ENCODE data around the gene CCDC14.
A peak's percentile ranks its signal among the peaks of the same experiment; 100 is the strongest.
"Not testable (repeated sequence)": the region's sequence is repeated elsewhere in the genome, so short reads cannot be mapped to it uniquely, and the experiment has no call there.

Gene CCDC14, protein sequence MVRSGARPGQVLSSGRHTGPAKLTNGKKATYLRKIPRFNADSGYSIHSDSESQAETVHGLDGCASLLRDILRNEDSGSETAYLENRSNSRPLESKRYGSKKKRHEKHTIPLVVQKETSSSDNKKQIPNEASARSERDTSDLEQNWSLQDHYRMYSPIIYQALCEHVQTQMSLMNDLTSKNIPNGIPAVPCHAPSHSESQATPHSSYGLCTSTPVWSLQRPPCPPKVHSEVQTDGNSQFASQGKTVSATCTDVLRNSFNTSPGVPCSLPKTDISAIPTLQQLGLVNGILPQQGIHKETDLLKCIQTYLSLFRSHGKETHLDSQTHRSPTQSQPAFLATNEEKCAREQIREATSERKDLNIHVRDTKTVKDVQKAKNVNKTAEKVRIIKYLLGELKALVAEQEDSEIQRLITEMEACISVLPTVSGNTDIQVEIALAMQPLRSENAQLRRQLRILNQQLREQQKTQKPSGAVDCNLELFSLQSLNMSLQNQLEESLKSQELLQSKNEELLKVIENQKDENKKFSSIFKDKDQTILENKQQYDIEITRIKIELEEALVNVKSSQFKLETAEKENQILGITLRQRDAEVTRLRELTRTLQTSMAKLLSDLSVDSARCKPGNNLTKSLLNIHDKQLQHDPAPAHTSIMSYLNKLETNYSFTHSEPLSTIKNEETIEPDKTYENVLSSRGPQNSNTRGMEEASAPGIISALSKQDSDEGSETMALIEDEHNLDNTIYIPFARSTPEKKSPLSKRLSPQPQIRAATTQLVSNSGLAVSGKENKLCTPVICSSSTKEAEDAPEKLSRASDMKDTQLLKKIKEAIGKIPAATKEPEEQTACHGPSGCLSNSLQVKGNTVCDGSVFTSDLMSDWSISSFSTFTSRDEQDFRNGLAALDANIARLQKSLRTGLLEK

DNA sequence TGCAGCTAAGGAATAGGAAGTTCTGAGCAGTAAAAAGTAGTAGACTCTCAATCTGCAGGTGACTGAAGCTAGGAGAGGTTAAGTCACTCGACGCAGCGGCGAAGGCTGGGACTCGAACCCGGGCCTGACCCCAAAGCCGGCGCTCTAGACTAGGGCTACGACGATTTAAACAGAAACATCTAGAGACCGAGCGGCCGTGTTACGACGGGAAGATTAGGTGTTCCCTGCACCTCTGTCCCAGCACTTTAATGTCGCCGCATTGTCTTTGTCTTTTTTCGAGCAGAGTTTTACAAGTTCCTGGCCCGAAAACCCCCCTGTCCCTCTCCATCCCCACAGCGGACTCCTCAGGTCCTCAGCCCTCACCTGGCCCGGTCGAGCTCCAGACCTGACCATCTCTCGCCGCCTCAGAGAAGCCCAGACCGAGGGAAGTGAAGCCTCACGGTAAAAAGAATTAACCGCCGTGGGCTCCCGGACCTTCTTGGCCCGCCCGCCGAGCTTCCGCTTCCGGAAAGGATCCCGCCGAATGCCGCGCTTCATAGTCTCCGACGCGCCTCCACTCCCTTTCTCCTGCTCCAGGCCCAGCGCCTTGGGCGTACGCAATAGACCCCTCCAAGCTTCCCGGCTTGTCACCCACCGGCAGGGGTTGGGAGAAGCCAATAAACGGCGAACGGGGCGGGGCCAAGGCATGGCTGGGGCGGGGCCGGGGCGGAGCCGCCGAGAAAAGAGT lies at the start of gene CCDC14:
TSS of gene CCDC14 (minus strand) at position 449 of the 727 bp plus-strand sequence. CDS start at position 393, 56 bp downstream.
- peak; percentile 87 for FAIRE-seq
- peak; percentile 48 for DNase-seq (ENCODE audit: extremely low spot score, insufficient read length, low read depth)

DNA sequence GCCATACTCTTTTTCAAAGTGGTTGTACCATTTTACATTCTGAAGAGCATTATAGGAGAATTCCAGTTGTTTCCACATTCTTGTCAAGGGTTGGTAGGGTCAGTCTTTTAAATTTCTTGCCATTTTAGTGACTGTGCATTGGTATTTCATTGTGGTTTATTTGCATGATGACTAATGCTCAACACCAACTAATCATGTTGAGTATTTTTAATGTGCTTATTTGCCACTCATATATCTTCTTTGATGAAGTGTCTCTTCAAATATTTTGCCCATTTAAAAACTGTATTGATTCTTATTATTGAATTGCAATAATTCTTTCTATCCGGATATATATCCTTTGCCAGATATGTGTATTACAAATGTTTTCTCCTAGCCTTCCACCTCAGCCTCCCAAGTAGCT lies 47.3 kb upstream of the CCDC14 start:
- not testable (repeated sequence) for DNase-seq (ENCODE audit: extremely low spot score, insufficient read length, low read depth); FAIRE-seq

DNA sequence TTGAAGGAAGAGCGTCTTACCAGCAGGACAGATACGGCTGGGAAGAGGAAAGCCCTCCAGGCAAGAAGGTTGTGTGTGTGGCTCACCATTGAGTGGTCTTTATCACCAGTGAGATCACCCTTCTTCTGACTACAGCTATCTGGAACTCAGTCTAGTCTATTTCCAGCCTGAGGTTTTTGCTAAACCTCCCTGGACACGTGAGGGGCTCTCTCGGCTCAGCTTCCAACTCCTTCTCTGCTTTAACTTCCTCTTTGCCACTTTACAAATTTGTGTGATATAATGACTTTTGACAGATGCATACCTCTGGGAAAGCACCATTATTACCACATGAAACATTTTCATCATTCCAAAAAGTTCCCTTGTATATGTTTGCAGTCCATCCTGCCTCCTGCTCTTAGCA lies 46.2 kb upstream of the CCDC14 start:
- DNase-seq (ENCODE audit: extremely low spot score, insufficient read length, low read depth) (no peak), FAIRE-seq (no peak)

DNA sequence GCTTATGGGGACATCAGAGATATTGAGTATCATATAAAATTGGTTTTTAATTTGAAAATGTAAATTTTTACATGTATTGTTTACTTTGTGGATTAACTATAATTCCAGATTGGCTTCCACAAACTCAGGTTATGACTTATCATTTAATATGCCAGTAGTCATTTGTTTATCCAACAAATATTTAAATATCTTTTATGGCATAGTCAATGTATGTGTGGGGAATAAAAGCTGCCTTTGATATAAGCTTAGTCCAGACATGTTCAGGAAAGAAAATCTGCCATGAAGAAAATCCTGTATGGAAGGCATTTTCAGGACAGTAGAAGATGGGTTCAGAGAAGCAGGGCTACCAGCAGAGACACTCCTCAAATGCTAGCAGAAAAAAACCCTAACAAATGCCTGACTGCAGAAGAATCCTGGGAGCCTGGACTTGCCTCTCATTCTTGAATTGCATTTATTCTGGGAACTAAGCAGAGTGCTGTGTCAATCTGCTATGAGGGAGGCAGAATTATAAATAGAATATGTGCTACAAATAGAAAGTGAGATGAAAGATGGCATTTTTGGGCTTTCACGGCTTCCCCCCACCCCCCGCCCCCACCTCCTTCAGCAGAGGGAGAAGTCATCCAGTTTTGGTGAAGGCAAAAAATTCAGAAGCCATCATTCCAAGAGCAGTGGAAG lies 41.5 kb upstream of the CCDC14 start:
- DNase-seq (ENCODE audit: extremely low spot score, insufficient read length, low read depth); FAIRE-seq: not testable (repeated sequence)

DNA sequence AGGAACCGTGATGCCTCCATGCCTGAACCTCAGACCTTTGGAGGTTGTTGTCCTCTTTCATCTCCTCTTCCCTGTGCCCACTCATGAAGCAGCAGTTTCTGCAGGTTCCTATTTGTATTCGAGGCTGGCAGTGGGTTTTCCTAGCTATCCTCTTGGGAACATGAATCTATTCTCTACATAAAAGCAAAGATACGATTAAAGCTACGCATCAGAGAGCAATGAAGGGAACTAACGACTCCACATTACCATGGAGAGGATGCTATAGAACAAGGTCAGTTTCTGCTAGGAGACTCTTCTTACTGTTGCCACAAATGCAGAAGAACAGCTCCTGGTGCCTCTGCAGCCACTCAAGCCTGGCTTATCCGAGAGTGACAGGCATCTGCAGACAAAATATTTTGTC lies 40.3 kb upstream of the CCDC14 start:
- DNase-seq (ENCODE audit: extremely low spot score, insufficient read length, low read depth); FAIRE-seq: not testable (repeated sequence)

DNA sequence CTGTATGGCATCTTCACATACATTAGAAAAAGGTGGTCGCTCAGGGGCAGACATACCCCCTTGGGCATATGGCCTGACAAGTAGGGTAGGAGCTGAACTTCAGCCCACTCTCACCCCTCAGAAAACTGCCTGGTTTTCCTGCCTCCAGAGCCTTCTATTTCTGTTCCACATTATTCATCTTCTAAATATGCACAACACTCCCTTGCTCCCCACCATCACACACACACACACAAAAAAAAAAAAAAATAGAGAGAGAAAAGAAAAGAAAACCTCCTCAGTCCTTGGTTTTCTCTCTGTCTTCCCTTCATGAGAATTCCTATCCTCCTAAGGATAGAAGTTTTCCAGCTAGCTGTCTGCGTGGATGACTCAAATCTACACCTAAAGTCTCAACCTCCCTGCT lies 36.5 kb upstream of the CCDC14 start:
- FAIRE-seq (no peak), DNase-seq (ENCODE audit: extremely low spot score, insufficient read length, low read depth) (no peak)

DNA sequence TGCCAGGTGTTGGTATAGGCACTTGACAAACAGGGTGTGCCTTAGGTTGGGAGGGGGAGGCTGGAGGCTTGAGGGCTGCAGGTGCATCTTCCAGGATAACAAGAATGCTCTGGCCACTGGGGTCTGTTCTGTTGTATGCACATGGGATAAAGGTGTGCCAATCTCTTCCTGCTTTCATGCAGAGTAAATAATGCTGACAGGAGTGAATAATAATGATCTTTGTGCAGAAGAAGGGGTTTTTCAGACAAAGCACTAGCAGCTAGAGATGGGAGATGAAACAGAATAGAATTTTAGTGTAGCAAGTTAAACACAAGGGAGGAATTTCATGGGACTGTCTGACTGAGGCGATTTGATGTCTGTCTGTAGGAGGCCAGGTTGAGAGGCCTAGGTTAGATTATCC lies 32.8 kb upstream of the CCDC14 start:
- FAIRE-seq (no peak), DNase-seq (ENCODE audit: extremely low spot score, insufficient read length, low read depth) (no peak)

DNA sequence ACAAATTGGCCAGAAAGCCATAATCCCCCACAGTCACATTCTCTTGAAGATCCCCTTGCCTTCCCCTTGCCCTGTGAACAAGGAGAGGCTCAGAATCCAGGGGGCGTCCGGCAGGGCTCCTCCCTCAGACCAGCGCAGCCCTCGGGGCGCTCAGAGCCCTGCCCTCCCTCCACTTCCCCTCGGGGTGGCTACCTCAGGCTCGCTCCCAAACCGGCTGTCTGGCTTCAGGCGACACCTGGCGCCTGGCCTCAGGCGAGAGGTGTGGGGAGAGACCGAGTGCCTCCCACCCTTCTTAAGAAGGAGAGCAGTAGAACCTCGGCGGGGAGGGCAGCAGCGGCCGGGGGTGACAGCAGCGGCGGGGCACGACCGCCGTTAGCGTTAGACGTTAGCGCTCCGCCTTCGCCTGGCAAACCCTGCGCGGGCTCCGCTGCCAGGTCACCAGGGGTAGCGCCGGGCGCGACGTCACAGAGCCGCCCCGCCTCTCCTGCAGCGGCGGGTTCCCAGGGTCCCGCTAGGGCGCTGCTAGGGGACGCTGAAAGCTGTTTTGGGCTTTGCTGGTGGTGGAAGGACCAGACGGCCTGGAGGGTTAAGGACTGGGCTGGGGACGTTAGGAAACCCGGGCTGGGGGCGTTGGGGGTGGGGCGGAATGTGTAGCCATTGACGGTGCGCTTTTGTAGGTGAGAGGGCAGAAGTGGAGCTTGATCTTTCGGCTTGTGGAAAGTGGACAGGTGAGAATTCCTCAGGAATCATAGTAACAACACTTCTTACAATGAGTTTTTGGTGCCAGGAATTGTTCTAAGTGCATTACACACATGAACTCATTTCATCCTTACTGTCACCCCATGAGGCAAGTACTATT lies 30.9 kb upstream of the CCDC14 start, which contains the start of gene ROPN1:
TSS of gene ROPN1 (minus strand) at position 395 of the 859 bp plus-strand sequence. CDS start 11,643 bp downstream, outside the sequence.
- not testable (repeated sequence) for DNase-seq (ENCODE audit: extremely low spot score, insufficient read length, low read depth)
- peak; percentile 39 for FAIRE-seq

DNA sequence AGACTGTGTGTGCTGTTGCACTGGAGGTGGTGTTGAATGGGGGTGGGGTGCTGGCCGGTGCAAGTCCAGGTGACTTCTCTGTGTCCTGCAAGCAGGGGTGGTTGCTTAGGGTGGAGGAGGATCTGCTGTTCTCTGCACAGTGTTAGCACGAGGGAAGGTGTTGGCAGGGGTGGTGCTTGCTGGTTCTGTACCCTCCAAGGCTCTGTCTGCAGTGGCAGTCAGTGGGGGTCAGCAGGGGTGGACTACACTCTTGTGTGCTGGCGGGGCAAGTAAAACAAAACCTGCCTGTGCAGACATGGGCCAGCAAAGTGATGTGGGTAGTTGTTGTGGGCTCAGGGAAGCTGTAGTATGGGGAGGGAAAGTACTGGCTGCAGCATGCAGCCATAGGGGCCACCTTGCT lies 25.4 kb upstream of the CCDC14 start:
- FAIRE-seq = no peak
- DNase-seq (ENCODE audit: extremely low spot score, insufficient read length, low read depth) = no peak

DNA sequence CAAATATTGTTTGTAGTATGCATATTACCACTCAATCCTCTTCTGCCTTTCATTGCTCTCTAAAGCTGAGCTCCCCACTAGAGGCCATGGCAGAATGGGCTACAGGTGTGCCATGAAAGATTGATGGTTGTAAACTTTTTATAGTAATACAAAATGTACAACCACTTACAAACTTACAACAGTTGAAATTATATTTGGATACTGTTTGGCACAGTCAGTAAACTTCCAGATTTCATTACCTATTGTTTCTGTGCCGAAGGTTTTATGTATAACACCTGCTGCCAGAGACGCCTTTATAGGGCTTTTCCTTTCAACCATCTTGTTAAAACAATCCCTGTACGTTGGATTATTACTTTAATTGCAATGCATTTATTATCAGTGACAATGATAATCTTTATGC lies 23.9 kb upstream of the CCDC14 start:
- DNase-seq (ENCODE audit: extremely low spot score, insufficient read length, low read depth) (no peak), FAIRE-seq (no peak)

DNA sequence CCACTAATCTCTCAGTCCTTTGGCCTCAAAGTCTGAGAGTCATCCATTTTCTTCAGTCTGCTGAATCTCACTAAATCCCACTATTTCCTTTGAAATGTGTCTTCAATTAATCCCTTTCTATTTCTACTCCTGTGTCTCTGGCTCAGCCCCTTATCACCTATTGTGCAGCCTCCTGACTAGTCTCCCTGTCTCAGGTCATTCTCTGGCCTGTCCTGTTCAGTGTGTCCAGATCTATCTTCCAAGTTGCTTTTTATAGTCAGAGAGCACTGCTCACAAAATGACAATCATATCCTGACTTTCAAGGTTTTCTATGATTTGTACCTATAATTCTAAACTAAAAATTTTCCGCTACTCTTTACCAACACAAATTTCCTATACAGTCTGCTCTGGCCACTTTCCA lies 23.3 kb upstream of the CCDC14 start:
- no peak for FAIRE-seq

DNA sequence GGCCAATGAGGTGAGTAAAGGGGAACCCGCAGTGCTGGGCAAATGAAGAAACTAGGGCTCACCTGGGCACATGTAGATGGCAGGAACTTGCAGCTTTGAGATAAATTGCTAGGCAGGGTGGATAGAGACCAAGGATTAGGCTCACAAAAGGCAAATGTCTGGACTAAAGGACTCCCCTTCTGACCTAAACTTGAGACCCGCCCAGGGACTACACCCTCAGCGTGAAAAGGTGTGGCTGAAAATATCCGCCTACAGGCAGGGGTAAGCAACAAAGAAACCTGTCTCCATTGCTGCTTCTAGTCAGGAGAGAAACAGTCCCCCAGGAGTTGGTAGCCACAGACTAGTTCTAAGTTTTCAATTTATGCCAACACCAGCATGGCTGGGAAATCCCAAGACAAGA lies 20.3 kb upstream of the CCDC14 start:
- not testable (repeated sequence) for DNase-seq (ENCODE audit: extremely low spot score, insufficient read length, low read depth); FAIRE-seq

More for the DNA sequence above, 23.3 kb upstream of the CCDC14 start:
- no peak for DNase-seq (ENCODE audit: extremely low spot score, insufficient read length, low read depth)

DNA sequence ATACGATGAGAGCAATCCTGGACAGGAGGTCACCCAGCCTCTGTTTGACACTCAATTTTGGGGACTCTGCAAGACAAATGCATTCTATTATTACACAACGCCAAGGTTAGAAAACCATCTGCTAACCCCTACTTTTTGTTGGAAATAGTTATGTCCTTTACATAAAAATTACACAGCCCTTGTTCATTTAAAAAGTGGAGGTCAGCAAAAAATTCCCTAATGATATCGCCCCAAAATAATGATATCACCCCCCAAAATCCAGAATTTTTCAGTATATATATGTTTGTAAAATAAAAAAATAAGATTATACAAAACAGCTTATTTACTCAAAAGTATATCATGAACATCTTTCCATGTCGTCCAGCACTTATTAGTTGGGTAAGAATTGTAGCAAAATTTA lies 19.5 kb upstream of the CCDC14 start:
- FAIRE-seq (no peak), DNase-seq (ENCODE audit: extremely low spot score, insufficient read length, low read depth) (no peak)

DNA sequence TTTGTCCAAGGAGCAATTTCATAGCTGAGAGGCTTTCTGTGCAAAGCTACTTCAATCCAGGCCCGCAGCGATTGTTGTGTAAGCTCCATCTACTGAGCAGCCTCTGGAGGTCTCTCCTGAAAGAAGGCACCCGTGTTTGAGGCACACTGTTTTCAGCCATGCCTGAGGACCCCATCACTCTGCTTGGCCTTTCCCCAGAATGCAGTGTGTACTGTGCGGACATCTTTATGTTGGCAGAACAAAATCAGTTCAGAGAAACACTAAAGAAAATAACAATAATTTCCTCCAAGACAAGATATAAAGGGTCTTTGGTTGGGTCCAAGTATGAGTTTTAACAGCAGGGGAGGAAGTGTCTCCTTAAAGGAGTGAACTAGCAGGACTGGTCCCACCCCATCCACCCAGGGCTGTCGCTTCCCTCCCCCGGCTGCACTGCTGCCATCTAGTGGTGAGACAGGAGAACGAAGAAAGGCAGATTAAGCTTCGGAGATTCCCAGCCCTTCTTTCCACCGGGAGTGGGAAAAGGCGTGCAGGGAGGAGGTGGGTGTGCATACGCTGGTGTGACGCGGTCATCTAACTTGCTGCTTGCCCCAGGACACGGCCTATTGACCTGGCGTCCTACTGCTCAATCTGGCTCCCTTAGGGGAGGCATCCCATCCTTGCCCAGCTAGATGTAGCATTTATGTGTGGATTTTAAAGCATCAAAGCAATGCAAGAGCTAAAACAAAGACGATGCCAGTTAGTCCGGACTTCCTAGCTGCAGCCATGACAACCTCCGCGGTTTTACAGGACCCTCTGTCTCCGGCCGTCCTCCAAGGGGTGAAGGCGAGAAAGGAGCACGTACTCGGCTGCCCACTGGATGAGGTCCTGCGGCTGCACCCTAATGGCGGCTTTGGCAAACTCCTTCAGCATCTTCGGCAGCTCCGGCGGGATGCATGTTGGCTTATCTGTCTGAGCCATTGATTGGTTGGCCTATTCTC lies 18.8 kb upstream of the CCDC14 start:
- DNase-seq (ENCODE audit: extremely low spot score, insufficient read length, low read depth) = not testable (repeated sequence)
- peak; percentile 89 for FAIRE-seq

DNA sequence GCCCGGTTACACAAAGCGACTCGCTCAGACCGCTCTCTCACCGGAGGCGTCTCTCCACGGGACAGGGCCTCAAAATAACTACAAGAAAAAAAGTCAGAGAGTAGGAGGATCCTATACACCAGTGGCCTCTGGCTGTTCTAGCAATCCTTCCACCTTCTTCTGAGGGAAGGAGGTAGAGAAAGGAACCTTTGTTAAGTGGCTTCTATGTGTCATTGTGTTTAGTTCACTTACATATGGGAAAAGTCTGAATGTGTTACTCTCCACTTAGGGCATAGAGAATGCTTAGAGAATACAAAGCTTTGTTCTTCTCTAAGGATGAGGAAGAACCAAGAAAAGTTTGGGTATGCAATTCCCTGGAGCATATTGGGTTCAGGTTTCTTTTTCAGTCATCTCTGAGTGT lies 15.9 kb upstream of the CCDC14 start:
- not testable (repeated sequence) for DNase-seq (ENCODE audit: extremely low spot score, insufficient read length, low read depth); FAIRE-seq

DNA sequence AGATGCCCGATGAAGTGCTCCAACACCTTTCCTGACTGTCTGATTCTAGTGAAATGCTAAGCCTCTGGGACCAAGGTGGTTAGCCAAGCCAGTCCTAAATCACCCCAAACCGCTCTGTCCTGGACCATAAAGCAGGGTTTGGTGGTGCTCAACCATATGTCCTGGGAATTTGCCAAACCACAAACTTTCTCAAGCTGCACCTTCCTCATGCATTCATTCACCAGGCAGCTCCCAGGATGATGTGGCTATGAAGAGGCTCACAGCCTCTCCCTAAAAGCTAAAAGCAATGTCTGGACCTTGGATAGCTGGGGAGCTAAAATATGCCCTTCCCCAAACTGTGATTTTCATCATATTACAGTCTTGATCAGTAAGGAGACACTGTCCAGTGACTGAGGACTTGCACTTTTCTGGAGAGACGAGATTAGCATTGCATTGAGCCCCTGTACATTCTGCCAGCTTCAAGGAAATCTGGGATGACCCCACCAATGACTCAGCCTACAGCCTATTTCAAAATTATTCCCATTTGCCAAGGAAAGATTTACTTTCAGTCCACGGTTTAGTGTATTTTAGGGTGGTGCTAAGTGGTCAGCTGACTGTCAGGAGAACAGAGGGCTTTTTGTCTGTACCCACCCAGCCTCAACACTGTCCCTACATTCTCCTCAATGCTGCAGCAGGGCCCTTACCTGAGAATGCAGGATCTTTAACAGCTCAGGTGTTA lies 15.3 kb upstream of the CCDC14 start:
- not testable (repeated sequence) for FAIRE-seq; DNase-seq (ENCODE audit: extremely low spot score, insufficient read length, low read depth)

DNA sequence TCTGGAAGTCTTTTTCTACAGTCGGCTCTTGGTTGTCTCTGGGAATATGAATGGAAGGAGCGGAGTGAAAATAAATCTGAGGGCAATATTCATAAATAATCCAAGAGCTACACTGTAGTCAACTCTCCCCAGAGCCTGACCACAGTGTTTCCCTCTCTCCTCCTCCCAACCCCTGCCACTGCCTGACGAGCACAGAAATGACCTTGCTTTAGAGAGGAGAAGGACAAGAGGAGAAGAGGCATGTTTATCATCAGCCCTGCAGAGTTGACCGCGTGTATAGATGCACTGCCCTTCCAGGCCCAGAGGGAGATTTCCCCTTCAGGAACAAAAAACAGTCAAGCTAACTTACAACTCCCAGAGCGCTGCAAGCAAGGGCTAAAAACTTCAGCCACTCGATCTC lies 14.0 kb upstream of the CCDC14 start:
- DNase-seq (ENCODE audit: extremely low spot score, insufficient read length, low read depth); FAIRE-seq: not testable (repeated sequence)

All from GM18507 (cell line).